ENCODE measurements around the gene STMN1.

DNA sequence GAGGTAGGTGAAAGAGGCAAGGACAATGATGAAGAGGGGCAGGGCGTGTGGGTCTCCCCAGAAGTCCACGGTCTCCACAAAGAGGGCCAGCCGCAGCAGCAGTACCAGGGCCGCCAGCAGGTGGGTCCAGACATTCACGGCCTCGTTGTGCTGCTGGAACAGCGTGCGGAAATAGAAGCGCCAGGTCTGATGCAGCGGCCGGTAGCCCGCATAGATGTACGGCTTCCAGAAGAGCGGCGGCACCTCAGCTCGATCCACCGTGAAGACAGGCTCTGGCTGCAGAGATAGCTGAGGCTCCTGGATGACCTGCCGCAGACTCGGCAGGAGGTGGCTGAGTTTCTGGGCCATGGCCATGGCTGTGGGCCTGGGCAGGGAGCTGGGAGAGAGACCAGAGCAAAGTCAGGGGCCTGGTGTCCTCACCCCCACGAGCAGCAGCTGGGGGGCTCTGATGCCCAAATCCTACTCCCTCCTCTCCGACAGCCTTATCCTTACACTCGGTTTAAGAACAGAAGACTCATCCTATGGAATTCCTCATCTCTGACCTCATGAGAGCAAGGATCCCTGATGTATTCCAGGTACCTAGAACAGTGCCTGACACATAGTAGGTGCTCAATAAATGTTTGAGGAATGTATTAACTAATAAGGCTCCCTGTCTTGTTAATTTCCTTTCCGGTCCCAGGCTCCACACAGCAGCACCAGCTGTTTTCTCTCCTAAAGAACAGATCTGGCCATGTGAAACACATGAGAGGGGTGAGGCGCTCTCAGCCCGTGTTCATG is 42.5 kb downstream of the STMN1 start:
- TF ChIP-seq, protein P1, sequence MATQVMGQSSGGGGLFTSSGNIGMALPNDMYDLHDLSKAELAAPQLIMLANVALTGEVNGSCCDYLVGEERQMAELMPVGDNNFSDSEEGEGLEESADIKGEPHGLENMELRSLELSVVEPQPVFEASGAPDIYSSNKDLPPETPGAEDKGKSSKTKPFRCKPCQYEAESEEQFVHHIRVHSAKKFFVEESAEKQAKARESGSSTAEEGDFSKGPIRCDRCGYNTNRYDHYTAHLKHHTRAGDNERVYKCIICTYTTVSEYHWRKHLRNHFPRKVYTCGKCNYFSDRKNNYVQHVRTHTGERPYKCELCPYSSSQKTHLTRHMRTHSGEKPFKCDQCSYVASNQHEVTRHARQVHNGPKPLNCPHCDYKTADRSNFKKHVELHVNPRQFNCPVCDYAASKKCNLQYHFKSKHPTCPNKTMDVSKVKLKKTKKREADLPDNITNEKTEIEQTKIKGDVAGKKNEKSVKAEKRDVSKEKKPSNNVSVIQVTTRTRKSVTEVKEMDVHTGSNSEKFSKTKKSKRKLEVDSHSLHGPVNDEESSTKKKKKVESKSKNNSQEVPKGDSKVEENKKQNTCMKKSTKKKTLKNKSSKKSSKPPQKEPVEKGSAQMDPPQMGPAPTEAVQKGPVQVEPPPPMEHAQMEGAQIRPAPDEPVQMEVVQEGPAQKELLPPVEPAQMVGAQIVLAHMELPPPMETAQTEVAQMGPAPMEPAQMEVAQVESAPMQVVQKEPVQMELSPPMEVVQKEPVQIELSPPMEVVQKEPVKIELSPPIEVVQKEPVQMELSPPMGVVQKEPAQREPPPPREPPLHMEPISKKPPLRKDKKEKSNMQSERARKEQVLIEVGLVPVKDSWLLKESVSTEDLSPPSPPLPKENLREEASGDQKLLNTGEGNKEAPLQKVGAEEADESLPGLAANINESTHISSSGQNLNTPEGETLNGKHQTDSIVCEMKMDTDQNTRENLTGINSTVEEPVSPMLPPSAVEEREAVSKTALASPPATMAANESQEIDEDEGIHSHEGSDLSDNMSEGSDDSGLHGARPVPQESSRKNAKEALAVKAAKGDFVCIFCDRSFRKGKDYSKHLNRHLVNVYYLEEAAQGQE (IDR thresholded peaks at IDR 0.05; ENCODE audit: low read depth): no peak
- TF ChIP-seq, protein P2, sequence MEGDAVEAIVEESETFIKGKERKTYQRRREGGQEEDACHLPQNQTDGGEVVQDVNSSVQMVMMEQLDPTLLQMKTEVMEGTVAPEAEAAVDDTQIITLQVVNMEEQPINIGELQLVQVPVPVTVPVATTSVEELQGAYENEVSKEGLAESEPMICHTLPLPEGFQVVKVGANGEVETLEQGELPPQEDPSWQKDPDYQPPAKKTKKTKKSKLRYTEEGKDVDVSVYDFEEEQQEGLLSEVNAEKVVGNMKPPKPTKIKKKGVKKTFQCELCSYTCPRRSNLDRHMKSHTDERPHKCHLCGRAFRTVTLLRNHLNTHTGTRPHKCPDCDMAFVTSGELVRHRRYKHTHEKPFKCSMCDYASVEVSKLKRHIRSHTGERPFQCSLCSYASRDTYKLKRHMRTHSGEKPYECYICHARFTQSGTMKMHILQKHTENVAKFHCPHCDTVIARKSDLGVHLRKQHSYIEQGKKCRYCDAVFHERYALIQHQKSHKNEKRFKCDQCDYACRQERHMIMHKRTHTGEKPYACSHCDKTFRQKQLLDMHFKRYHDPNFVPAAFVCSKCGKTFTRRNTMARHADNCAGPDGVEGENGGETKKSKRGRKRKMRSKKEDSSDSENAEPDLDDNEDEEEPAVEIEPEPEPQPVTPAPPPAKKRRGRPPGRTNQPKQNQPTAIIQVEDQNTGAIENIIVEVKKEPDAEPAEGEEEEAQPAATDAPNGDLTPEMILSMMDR (IDR thresholded peaks at IDR 0.05 in 2 of 3, conservative IDR thresholded peaks at IDR 0.05 in 1 of 3; ENCODE audit: borderline replicate concordance in 1 of 3, insufficient read depth in 1 of 3, low read depth in 2 of 3, low read length in 2 of 3): no peak
- TF ChIP-seq EZH2phosphoT487 (IDR thresholded peaks at IDR 0.05; ENCODE audit: borderline replicate concordance): no peak
- TF ChIP-seq JUND (IDR thresholded peaks at IDR 0.05): no peak
